Hematopoietic multipotent progenitor cell treated with erythropoietin and hydrocortisone succinate and interleukin-3 and kit ligand, for 4 days (in vitro differentiated cells): Measurements from ENCODE around the gene FBLL1.
"Not testable (repeated sequence)": the region's sequence is repeated elsewhere in the genome, so short reads cannot be mapped to it uniquely, and the experiment has no call there.

Experiments used
- DNase-seq: peaks from one replicate; pipeline ENCODE4 v3.0.0-alpha.2; 2015

The FBLL1 gene

DNA sequence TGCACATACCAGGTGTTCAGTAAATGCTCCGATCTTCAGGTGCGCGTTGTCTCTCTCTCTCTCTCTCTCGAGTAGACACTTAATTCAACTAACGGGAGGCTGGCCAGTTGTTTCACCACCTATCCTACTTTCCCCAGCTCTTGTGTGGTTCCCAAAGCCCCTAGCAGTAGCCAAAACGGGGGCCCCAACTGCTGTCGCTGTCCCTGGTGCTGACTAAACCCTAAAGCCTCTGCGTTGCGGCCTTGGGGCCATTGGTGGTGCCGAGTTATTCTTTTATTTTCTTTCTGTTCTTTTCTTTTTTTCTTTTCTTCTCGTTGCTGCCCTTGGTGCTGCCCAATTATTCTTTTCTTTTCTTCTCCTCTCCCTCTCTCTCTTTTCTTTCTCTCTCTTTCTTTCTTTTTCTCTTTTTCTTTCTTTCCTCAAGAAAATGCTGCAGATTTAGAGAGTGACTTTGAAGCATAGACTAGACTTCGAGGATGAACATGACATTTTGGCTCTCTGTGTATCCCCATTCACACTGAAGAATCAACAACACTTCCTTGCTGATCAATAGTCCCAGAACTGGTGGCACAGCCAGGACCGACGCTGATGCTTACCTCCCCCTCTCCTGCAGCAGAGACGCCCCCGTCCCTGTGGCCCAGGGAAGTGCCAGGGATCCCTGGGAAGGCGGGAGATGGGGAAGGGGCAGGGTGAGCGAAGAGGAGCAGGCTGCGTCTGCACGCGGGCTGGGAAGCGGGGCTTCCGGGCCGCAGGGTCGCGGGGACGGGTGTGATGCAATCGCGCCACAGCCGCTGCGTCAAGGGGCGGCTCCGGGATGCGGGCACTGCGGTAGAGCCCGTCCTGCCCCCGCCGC is at the start of gene FBLL1:
Gene FBLL1 (plus strand): TSS at position 785 of the 853 bp plus-strand sequence. CDS start 200 bp downstream, outside the sequence.
- peak; percentile 77 for DNase-seq

DNA sequence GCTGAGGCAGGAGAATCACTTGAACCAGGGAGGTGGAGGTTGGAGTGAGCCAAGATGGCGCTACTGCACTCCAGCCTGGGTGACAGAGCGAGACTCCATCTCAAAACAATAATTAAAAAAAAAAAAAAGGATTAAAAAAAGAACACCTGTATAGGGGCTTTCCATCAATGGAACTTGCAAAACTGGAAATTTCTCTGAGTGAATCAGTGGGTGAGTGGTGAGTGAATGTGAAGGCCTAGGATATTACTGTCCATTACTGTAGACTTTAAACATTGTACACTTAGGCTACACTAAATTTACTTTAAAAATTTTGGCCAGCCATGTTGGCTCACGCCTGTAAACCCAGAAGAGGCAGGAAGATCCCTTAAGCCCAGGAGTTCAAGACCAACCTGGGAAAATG is 48.5 kb upstream of the FBLL1 start:
- no peak for DNase-seq

DNA sequence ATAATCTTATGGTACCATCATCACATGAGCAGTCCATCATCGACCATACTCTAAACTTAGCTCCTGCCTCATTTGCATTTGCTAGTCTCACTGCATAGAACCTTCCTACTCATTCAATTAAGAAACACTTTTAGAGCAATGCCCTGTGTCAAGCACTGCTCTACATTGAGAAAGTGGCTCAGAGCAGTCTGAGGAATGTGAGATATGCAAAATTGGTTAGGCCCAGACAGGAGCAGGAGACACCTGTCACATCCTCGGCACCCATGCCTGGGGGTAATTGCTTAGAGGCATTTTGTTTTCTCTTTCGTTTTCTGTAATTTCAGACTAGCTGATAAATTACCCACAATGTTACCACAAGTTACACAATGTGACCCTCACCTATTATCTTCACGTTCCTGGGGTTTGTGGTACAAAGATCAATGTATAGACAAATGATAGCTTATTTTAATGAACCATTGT is 47.7 kb upstream of the FBLL1 start:
- peak; percentile 24 for DNase-seq

DNA sequence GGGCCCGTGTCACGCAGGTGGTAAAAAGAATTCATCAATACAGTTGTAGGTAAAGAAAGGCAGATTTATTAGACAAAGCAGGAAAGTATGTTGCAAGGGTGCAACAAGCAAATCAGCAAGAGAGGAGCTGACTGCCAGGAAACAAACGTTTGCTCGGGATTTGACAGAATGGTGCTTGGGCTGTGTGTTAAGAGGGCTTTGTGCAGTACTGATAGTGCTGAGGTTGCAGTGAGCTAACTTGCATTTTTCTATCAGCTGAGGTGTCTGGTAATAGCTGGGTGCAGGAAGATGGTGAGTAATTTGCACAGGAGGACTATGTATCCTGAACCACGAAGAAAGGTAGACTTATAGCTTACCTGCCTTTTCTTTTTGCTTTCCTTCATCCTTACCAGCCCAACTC is 46.7 kb upstream of the FBLL1 start:
- DNase-seq, result no peak

DNA sequence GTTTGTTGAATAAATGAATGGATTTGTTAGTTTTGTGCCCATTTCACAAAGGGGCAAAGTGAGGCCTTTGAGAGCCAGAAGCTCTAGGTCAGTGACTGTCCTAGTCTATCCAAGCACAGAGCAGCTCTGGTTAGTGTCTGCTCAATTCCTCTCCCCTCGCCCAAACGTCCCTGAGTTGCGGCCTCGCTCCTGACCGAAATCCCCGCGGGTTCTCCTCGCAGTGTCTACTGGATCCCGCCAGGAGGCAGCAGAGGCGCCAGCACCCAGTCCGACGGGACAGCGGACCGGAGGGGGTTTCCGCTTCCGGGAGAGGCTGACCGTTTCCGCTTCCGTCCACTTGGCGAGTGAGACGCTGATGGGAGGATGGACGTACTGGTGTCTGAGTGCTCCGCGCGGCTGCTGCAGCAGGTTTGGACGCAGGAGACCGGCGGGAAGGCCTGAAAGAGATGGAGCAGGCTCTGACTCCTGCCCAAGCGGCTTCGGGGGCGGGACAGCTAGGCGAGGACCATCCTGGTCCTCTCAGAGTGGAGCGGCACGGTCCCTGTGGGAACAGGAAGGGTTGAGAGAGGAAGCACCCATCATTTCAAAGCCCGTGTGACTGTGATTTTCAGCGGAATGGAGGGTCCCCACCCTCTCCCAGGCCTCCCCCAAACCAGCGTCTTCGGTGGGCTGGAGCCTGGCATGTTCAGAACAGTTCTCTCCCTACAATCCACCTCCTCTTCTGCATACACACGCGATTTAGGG is 42.8 kb upstream of the FBLL1 start, which contains the start of gene RARS1:
Gene RARS1 (plus strand): TSS at position 336 of the 744 bp plus-strand sequence. CDS start 28 bp downstream, at position 364.
- peak; percentile 97 for DNase-seq

DNA sequence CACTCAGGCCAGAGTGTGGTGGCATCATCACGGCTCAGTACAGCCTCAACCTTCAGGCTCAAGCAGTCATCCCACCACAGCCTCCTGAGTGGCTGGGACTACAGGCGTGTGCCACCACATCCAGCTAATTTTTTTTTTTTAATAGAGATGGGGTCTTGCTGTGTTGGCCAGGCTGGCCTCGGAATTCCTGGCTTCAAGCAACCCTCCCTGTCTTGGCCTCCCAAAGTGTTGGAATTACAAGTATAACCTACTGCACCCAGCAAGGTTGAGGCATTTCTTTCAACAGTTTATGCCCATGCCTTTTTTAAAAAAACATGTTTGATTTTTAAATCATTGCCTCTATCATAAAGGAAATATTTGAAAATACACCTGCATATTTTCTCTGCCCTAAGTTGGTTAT is 40.0 kb upstream of the FBLL1 start:
- no peak for DNase-seq

DNA sequence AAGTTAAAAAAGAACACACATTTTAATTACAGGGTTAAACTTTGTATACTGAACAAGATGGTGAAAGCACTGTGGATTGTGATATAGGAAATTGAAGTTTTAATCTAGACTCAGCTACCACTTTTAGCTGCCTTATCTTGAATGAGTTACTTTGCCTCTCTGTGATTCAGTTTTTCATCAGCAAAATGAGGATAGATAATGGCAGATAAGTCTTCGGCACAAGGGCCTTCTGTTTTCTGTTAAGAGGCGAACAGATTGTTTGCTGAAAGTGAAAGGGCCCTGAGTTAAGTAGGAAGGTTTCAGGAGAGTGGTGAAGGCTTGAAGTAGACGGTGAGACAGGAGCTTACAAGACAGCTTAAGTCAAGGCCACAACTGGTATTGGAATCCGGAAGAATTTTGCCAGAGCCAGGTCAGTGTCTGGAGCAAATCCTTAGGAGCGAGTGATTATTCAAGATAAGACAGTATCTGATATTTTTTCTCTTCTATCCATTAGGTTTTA is 35.0 kb upstream of the FBLL1 start:
- DNase-seq, result no peak

DNA sequence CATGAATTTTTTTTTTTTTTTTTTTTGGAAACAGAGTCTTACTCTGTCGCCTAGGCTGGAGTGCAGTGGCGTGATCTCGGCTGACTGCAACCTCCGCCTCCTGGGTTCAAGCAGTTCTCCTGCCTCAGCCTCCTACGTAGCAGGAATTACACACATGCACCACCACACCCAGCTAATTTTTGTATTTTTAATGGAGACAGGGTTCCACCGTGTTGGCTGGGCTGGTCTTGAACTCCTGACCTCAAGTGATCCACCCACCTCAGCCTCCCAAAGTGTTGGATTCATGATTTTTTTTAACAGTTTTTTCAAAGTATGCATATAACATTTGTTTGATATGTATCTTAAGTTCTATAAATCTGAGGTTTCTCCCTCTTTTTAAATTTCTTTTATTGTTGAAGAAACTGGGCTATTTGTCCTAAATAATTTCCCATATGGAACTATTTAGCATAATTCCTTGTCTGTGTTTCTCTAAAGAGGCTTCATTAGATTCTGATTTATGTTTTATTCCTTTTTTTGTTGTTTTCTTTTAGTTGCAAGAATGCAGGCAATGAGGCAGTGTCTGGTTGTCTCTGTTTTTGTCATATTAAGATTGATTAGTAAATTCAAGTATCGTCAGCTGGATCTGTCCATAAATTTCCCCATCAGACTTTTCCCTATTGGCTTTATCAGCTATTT is 26.4 kb upstream of the FBLL1 start:
- DNase-seq, result no peak

DNA sequence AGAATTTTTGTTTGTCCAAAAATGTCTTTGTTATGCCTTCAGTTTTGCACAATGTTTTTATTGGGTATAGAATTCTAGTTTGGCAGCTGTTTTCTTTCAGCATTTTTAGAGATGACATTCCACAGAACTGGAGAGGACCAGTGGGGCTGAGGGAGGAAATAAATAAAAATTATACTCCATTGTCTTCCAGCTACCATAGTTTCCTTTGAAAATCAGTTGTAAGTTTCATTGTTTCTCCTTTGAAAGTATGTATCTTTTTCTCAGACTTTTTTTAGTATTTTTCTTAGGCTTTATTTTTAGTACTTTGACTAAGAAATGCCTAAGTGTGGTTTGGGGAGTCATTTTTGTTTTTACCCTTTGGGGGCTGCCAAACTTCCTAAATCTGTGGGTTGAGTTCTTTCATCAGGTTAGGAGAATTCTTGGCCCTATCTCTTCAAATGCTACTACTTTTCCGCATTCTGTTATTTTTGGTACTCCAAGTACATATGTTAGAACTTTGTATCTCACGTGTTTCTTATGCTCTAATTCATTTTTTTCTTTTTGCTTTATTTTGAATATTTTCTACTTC is 15.2 kb upstream of the FBLL1 start:
- peak; percentile 14 for DNase-seq

DNA sequence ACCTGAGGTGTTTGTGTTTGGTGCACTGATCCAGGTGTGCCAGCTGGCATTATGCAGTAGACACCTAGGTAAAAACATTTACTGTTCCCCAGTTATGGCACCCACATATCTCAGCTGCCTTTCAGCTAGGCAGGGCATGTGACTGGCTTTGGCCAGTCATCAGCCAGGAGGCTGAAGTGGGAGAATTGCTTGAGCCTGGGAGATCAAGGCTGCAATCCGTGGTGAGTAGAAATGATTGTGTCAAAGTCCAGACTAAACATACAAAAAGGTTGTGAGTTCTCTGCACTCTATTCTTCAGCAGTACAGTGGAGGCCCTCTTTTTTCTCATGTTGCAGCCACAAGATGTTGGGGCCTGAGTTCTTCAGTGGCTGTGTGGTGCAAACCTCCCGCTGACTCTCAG is 3.2 kb upstream of the FBLL1 start:
- no peak for DNase-seq

DNA sequence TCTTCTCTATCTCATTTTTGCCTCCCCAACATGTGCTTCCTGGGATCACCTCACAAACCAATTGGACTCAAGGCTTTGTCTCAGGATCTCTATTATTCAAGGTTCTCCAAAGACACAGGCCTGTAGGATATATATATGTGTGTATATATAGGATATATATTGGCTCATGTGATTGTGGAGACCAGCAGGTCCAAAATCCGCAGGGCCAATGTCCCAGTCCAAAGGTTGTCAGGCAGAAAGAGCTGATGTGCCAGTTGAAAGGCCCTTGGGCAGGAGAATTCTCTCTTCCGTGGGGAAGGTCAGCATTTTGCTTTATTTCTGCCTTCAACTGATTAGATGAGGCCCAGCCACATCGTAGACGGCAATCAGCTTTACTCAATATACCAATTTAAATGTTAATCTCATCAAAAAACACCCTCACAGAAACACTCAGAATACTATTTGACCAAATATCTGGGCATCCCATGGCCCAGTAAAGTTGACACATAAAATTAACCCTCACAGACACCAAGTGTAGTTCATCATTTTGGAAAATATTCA is 1.3 kb upstream of the FBLL1 start:
- DNase-seq, result no peak

DNA sequence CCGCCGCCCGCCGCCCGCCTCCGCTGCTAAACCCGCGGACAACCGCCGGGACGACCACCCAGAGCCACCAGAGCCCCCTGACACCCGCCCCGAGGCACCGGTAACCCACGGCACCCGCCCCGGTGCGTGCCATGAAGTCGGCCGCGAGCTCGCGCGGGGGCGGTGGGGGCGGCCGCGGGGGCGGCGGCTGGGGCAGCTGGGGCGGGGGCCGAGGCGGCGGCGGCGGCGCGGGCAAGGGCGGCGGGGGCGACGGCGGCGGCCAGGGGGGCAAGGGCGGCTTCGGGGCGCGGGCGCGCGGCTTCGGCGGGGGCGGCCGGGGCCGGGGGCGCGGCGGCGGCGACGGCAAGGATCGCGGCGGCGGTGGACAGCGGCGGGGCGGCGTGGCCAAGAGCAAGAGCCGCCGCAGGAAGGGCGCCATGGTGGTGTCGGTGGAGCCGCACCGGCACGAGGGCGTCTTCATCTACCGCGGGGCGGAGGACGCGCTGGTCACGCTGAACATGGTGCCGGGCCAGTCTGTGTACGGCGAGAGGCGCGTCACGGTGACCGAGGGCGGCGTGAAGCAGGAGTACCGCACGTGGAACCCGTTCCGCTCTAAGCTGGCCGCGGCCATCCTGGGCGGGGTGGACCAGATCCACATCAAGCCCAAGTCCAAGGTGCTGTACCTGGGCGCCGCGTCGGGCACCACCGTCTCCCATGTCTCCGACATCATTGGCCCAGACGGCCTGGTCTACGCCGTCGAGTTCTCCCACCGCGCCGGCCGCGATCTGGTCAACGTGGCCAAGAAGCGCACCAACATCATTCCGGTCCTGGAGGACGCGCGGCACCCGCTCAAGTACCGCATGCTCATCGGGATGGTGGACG is 499 bp downstream of the FBLL1 start:
- DNase-seq, result peak; percentile 34

DNA sequence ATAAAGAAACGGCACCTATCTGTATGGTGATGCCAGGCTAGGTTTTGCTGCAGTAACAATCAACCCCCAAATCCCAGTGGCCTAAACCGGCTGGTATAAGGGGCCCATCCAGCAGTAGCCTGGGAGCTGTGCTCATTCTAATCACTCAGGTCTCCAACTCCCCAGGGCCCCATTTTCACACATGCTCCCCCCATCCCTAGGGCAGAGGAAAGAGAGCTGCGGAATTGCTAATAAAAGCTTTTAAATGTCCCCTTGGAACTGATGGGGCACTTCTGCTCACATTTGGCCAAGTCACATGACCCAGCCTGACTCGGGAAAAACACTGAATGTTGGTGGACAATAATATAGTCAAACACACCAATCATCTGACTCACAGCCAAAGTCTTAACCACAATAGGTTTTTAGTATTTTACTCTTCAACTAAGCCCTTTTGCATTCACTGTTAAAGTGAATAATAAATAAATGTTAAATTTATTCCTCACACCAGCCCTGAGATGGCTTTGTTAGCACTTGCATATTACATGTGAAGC is 1.6 kb downstream of the FBLL1 start:
- DNase-seq, result no peak

DNA sequence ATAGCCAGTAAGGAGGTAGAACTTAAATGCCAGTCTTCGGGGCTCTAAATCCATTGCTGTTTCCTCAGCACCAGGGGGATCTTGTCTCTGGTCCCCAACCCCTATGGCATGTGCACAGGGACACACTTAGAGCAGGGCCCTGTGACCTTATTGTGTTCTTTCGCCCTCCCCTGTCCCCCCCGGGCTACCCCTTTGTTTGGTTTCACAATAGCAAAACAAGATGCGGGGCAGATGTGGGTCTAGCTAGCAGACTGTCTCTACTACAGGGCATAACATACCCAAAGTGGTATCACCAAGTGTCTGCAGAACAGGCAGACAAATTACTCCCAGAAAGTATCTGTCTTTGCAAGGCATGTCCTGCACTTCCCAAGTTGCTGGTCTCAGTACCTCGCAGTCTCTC is 2.1 kb downstream of the FBLL1 start:
- DNase-seq, result no peak

DNA sequence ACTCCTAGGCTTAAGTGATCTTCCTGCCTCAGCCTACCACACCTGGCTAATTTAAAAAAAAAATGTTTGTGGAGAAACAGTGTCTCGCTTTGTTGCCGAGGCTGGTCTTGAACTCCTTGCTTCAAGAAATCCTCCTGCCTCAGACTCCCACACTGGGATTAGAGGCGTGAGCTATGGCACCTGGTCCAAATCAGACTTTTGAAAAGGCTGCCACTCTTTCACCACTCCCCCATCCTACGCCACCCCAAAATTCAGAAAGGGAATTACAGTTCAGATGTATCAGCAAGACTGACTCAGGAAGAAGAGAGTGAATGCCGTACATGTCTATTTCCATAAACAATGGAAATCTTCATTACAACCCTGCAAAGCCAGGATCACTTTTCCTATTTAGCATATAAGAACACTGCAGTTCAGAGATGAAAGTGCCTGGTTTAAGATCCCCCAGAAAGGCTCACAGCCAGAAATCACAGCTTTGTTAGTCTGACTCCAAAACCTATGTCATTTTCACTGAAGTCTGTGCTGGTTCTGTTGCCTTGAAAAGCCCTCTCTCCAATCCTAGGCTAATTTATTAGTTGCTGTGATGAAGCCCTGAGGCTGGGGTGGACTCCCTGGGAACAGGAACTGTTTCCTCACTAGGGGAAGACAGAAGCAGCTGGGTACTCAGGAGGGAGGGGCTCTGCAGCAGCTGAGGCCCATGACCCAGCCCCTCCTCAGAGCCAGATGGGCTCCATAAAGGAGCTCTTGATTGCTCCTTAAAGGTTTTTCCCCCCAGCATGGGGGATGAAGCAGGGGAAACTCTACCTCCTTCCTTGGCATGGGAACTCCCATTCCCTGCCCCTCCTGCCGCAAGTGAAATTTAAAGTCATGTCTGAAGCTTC is 3.1 kb downstream of the FBLL1 start:
- no peak for DNase-seq

DNA sequence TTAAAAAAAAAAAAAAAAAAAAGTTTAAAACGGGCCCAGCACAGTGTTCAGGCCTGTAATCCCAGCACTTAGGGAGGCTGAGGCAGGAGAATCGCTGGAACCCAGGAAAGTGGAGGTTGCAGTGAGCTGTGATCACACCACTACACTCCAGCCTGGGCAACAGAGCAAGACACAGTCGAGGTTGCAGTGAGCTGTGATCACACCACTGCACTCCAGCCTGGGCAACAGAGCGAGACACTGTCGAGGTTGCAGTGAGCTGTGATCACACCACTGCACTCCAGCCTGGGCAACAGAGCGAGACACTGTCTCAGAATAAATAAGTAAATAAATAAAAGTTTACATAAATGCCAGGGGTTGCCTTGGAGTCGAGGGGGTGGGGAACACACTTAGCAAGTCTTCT is 5.2 kb downstream of the FBLL1 start:
- DNase-seq, result not testable (repeated sequence)

DNA sequence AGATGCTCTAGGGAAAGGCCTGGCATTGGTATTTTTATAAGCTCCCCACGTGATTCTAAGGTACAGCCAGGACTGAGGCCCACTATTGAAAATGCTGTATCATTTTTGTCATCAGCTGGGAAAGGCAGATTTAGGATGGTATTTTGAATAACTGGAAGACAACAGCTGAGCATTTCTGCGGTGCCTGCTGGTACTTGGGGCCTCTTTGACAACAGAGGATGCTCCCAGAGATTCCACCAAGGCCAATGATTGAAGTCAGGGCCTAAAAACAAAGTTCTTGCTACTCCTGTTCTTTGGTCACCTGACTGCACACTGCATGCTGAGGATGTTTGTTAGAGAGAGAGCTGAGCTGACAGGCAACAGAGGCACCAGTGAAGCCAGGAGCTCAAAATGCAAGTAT is 8.1 kb downstream of the FBLL1 start:
- DNase-seq, result no peak

DNA sequence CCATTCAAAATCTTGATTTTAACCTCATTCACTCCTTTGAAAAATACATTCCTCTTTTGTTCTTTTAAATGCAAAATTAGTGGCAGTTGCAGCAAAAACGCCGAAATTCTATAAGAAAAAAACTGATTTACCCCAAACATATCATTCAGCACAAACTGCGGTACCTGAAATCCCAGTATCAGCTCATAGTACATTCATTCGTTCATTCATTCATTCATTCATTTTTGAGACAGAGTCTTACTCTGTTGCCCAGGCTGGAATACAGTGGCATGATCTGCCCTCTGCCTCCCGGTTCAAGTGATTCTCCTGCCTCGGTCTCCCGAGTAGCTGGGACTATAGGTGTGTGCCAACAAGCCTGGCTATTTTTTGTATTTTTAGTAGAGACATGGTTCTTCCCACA is 20.4 kb downstream of the FBLL1 start:
- DNase-seq, result no peak

DNA sequence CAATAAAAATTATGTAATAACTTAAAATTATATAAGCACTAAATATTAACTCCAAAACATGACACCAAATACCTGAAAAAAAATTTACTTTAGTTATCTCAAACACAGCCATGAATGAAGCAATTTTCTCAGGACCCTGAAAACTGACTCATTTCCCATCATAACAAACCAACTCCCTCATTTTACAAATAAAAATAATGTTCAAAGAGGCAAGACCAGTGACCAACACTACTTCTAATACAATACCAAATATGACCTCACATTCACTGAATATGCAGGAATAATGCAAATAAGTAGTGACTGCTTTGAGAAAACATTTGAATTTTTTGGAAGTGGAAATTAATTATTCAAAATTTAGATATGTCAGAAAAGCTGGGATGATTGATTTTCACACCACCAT is 21.6 kb downstream of the FBLL1 start:
- DNase-seq, result no peak

DNA sequence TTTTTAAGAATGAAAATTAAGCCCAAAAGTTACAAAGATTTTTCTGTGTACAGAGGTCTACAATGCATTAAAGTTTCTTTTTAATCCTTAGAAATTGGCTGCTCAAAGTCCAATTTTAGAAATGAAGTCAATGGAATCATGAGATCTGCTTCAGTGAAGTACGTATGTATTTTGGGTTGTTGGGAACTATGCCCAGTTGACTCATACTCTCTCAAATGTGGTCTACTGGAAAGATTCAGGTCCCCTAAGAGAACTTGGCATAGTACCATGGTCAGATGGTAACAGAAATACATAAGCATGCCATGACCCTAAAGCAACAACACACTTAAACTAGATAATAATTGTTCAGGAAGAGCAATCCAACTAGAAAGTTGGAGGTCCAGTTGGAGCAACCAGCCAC is 23.0 kb downstream of the FBLL1 start:
- peak; percentile 20 for DNase-seq
